C4-2B (cell line): ENCODE data around the gene SPOCD1.

Source experiments
- H3K27ac ChIP-seq: fragments of 450-650 bp; 2 replicates; pipeline ENCODE4 v1.5.1; 2017
- CTCF ChIP-seq: fragments of 450-650 bp; conservative IDR thresholded peaks from 2 replicates; pipeline ENCODE4 v1.5.1; 2017; ENCODE audit warnings: mild to moderate bottlenecking
- ZFX ChIP-seq: fragments of 450-650 bp; IDR thresholded peaks from 2 replicates; pipeline ENCODE4 v1.6.1; 2017

The SPOCD1 gene

GRCh38 chr1:31773861-31774260 lies 42.0 kb downstream of the SPOCD1 start:
- TF ChIP-seq CTCF (no peak), ZFX (no peak)

GRCh38 chr1:31772669-31773248 lies 43.1 kb downstream of the SPOCD1 start:
- no peak overlapping the region for H3K27ac ChIP-seq

More at GRCh38 chr1:31773861-31774260, 42.0 kb downstream of the SPOCD1 start:
- no peak overlapping the region for H3K27ac ChIP-seq

DNA sequence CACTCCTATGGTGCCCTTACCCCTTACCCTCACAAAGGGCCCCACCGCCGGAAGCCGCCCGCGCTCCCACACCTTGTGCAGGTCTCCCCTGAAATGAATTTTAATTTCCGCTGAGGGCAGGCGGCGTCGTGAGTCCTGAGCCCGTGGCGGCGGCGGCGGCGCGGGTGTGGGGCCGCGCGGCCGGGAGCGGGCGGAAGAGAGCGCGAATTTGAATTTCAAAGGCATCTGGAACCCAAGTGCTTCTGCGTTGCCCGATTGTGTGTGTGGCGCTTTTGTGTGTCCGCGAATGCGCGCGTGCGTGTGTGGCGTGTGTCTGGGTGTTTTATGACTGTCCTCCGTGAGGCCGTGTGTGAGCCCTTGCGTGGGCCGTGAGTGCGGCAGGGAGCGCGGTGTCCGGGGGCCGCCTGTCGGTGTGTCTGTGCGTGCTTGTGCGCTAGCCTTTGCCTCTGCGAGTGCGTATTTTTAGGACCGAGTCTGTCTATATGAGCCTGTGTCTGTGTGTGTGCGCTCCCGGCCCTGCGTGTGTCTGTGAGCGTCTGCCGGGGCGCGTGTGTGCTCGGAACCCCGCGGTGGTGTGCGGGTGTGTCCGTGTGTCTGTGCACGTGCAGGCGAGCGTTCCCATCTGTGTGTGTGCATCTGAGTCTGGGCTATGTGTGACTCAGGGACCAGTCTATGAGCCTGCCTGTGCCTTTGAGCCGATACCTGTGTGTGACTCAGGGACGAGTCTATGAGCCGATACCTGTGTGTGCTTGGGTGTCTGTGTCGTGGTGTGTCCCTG lies 43.7 kb downstream of the SPOCD1 start:
- no peak overlapping the region for H3K27ac ChIP-seq
- TF ChIP-seq CTCF, result no peak
- no peak for TF ChIP-seq ZFX

More at GRCh38 chr1:31772669-31773248, 43.1 kb downstream of the SPOCD1 start:
- TF ChIP-seq ZFX, result no peak
- no peak for TF ChIP-seq CTCF

DNA sequence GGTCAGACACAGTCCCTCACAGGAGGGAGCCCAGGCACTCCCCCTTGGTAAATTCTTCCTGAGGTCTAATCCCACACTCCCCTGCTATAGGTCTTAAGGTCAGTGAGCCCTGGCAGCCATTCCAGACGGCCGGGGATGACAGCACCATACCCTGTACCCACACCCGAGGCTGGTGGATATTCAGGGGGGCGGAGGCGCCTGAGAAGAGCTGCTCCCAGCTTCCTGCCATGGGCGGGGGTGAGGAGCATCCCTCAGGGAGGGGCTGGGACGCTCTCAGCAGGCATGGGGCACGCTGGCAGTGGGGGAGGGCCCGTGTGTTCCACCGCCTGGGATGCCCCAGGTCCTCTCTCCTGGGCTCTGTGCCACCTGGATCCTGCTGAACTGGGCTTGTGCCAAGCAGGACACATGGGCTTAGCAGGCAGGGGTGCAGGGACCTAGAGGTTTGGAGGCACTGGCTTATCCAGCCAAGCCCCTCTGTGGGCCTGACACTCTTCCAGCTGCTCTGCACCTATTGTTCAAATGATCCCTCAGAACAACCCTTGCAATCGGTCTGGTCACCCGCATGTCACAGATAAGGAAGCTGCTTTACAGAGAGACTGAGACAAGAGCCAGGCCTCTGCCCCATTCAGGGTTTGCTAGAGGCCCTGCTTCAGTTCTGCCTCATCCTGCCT lies 46.0 kb downstream of the SPOCD1 start:
- H3K27ac ChIP-seq, result peak overlapping the region; percentile 38
- peak; percentile 27; the same call in 1 of the 2 replicates for TF ChIP-seq ZFX
- TF ChIP-seq CTCF, result no peak

- peak overlapping the region; percentile 38 for H3K27ac ChIP-seq
- no peak for TF ChIP-seq ZFX
- TF ChIP-seq CTCF, result no peak
These were observed 46.7 kb downstream of the SPOCD1 start for GRCh38 chr1:31768939-31769704.

- peak overlapping the region; percentile 2; the same call in 1 of the 2 replicates for H3K27ac ChIP-seq
These were observed 47.4 kb downstream of the SPOCD1 start for GRCh38 chr1:31768407-31768907.

More at GRCh38 chr1:31768407-31768907, 47.4 kb downstream of the SPOCD1 start:
- TF ChIP-seq ZFX (no peak), CTCF (no peak)
